Caco-2 (cell line): Measurements from ENCODE around the gene SLC25A21. TPM values are rescaled to one million over a fixed set of nuclear protein-coding genes. Genes with fewer than 3 reads are reported as not detected.

Experiments used
- Bru-seq: library from RNA; stranded (reverse); fragments of 400-500 nt; gene quantifications from one replicate; lab custom pipeline; 2021; lab: Mats Ljungman, UMichigan
- BruChase-seq, 2 experiments: library from RNA; stranded (reverse); fragments of 400-500 nt; gene quantifications; one replicate each; lab custom pipeline; 2021; lab: Mats Ljungman, UMichigan
- BruUV-seq: library from RNA; stranded (reverse); fragments of 400-500 nt; replicated peaks from 2 replicates; lab custom pipeline; 2021; lab: Mats Ljungman, UMichigan
- CTCF ChIA-PET: fragments of 300-600 bp; sonication (Branson Sonifier 250); formaldehyde crosslinking; loops from one replicate; lab custom pipeline; 2022; ENCODE audit warnings: antibody characterized with exemption; lab: Charles Lee
- POLR2A ChIA-PET: fragments of 300-600 bp; sonication (Branson Sonifier 250); formaldehyde crosslinking; loops from one replicate; lab custom pipeline; 2022; ENCODE audit warnings: antibody characterized with exemption; lab: Charles Lee
- DNase-seq, 2 experiments: peaks; one replicate each; pipeline versions ENCODE4 v3.0.0 to v3.0.0-alpha.2; 2020 to 2022
- H3K27me3 ChIP-seq: replicated peaks from 2 replicates; pipeline ENCODE4 v1.6.0; 2011; ENCODE audit warnings: low read length; ENCODE audit not compliant: control insufficient read depth, insufficient read depth
- H3K36me3 ChIP-seq: 2 replicates; pipeline ENCODE4 v1.5.1; 2011; ENCODE audit warnings: low read length; ENCODE audit not compliant: control insufficient read depth, insufficient read depth
- H3K4me1 ChIP-seq: fragments of 250-450 bp; sonication (Bioruptor Pico); 2 replicates; pipeline ENCODE4 v1.5.1; 2020; ENCODE audit warnings: mild to moderate bottlenecking
- H3K4me3 ChIP-seq: 2 replicates; pipeline ENCODE4 v1.5.1; 2011; ENCODE audit warnings: low read depth, mild to moderate bottlenecking, control low read depth, low read length
- H3K9me3 ChIP-seq: fragments of 250-450 bp; sonication (Bioruptor Pico); 2 replicates; pipeline ENCODE4 v1.5.1; 2020; ENCODE audit warnings: mild to moderate bottlenecking, moderate library complexity
- H3K27ac Mint-ChIP-seq: one replicate; pipeline ENCODE4 v1.8.0; 2022; ENCODE audit warnings: mixed read lengths; ENCODE audit not compliant: unreplicated experiment
- H3K27me3 Mint-ChIP-seq: one replicate; pipeline ENCODE4 v1.8.0; 2022; ENCODE audit warnings: mixed read lengths; ENCODE audit not compliant: insufficient read depth, unreplicated experiment
- H3K36me3 Mint-ChIP-seq: one replicate; pipeline ENCODE4 v1.8.0; 2022; ENCODE audit warnings: mild to moderate bottlenecking, mixed read lengths; ENCODE audit not compliant: insufficient read depth, unreplicated experiment
- H3K4me1 Mint-ChIP-seq: one replicate; pipeline ENCODE4 v1.8.0; 2022; ENCODE audit warnings: low read depth, mixed read lengths; ENCODE audit not compliant: unreplicated experiment
- H3K4me3 Mint-ChIP-seq: one replicate; pipeline ENCODE4 v1.8.0; 2022; ENCODE audit warnings: mild to moderate bottlenecking, moderate library complexity, mixed read lengths; ENCODE audit not compliant: unreplicated experiment
- H3K9me3 Mint-ChIP-seq: one replicate; pipeline ENCODE4 v1.8.0; 2022; ENCODE audit warnings: mixed read lengths; ENCODE audit not compliant: unreplicated experiment
- CTCF ChIP-seq, 2 experiments: fragments of 200-600 bp in 1 of 2; IDR thresholded peaks; 1 replicate in 1 of 2; 2 replicates in 1 of 2; pipeline versions ENCODE4 v1.5.1 to v1.8.0; 2011 to 2022; ENCODE audit warnings: antibody characterized with exemption in 1 of 2, control low read depth in 1 of 2, inconsistent platforms in 1 of 2, low read depth in 1 of 2, low read length in 1 of 2, mild to moderate bottlenecking in 1 of 2, moderate library complexity in 1 of 2; ENCODE audit not compliant: insufficient read depth in 1 of 2, severe bottlenecking in 1 of 2, unreplicated experiment in 1 of 2
- intact Hi-C: fragments of 100-400 bp; cut with micrococcal nuclease; formaldehyde crosslinking; loops from one replicate; pipeline ENCODE4 v1.10.0; 2022; ENCODE audit not compliant: unreplicated experiment
- long read RNA-seq: library from polyadenylated mRNA; stranded (forward); transcript quantifications from one replicate; pipeline ENCODE4 v2.0.0, GENCODE V29; 2022
- total RNA-seq: library from RNA; stranded (reverse); gene quantifications from 2 replicates; pipeline ENCODE4 v1.2.3, GENCODE V29; 2022

SLC25A21 gene
- total RNA-seq = 3.2 and 3.6 TPM in 2 replicates
- percentile 56 among the genes with signal in this experiment for Bru-seq, nascent RNA
- percentile 66 among the genes with signal in this experiment for BruChase-seq, experiment 1, labeled RNA remaining after a 2-hour chase
- BruChase-seq, experiment 2, labeled RNA remaining after a 6-hour chase = percentile 52 among the genes with signal in this experiment
- long read RNA-seq, partial matches to known transcripts = 2 of 3 reads
- long read RNA-seq, other reads (novel, unspliced or antisense) = 1 of 3 reads

GRCh38 chr14:37172024-37172869, at the start of gene SLC25A21:
SLC25A21 (minus strand) TSS chr14:37172606.
- no peaks in the 10 kb centered on the region for H3K27me3 ChIP-seq
- no peaks in the 10 kb centered on the region for H3K36me3 Mint-ChIP-seq
- peak within 1 kb of the TSS; percentile 90 for H3K4me3 Mint-ChIP-seq
- H3K4me3 ChIP-seq = peak within 1 kb of the TSS; percentile 86
- peaks cover 7% of the 10 kb centered on the region for H3K4me1 Mint-ChIP-seq
- H3K9me3 ChIP-seq = no peaks in the 10 kb centered on the region
- TSS peak; percentile 69 for BruUV-seq
- peak in 1 of 2 experiments; percentile 34 for TF ChIP-seq CTCF (IDR thresholded peaks at IDR 0.05; ENCODE audit: insufficient read depth in 1 of 2, low read depth in 1 of 2, low read length in 1 of 2, severe bottlenecking in 1 of 2, unreplicated experiment in 1 of 2)
- H3K4me1 ChIP-seq = peaks cover 18% of the 10 kb centered on the region
- H3K27ac Mint-ChIP-seq = peak within 1 kb of the TSS; percentile 97
- ChIA-PET POLR2A (interaction anchor here (0.6 to 1.1 kb wide), 2 partner anchors 15 to 26 kb away, joined by 4 to 7 read pairs; partner anchors contain the start of gene MIPOL1), CTCF (interaction anchor here (1.0 kb wide), 2 partner anchors 58 to 524 kb away, joined by 3 read pairs; no protein-coding TSS in a partner anchor)
- H3K27me3 Mint-ChIP-seq = no peaks in the 10 kb centered on the region
- no peaks in the 10 kb centered on the region for H3K36me3 ChIP-seq
- peak; percentile 83 to 85 for DNase-seq
- no peaks in the 10 kb centered on the region for H3K9me3 Mint-ChIP-seq
- intact Hi-C loops = loop anchor here (1.0 to 2.0 kb wide), 2 partner anchors 26 to 61 kb away; no protein-coding TSS in a partner anchor

- Mint-ChIP-seq H3K27ac (no peak overlapping the region), H3K27me3 (no peaks in the 10 kb centered on the region), H3K9me3 (peaks cover 23% of the 10 kb centered on the region), H3K4me1 (peaks cover 7% of the 10 kb centered on the region), H3K4me3 (no peak overlapping the region), H3K36me3 (peaks cover 18% of the 10 kb centered on the region)
- no peak for DNase-seq
- ChIA-PET CTCF (interaction anchor here (0.8 kb wide), 1 partner anchor 9 kb away, joined by 3 read pairs; no protein-coding TSS in a partner anchor), POLR2A (no interaction called here)
- Histone ChIP-seq H3K4me3 (no peak overlapping the region), H3K4me1 (no peaks in the 10 kb centered on the region), H3K9me3 (peaks cover 27% of the 10 kb centered on the region), H3K27me3 (no peaks in the 10 kb centered on the region), H3K36me3 (no peaks in the 10 kb centered on the region; the same call in 1 of the 2 replicates)
- no peak for TF ChIP-seq CTCF (IDR thresholded peaks at IDR 0.05; ENCODE audit: insufficient read depth in 1 of 2, low read depth in 1 of 2, low read length in 1 of 2, severe bottlenecking in 1 of 2, unreplicated experiment in 1 of 2)
- BruUV-seq = no TSS peak
- intact Hi-C loops = no loop called here
Observed at GRCh38 chr14:37221073-37221472, 48.7 kb upstream of the SLC25A21 start.

GRCh38 chr14:37215345-37215744, 42.9 kb upstream of the SLC25A21 start:
- no peak for TF ChIP-seq CTCF (IDR thresholded peaks at IDR 0.05; ENCODE audit: insufficient read depth in 1 of 2, low read depth in 1 of 2, low read length in 1 of 2, severe bottlenecking in 1 of 2, unreplicated experiment in 1 of 2)
- BruUV-seq = no TSS peak
- Histone ChIP-seq H3K36me3 (no peaks in the 10 kb centered on the region), H3K9me3 (no peaks in the 10 kb centered on the region), H3K4me3 (no peak overlapping the region), H3K4me1 (no peaks in the 10 kb centered on the region), H3K27me3 (no peaks in the 10 kb centered on the region)
- H3K27me3 Mint-ChIP-seq = no peaks in the 10 kb centered on the region
- ChIA-PET CTCF (no interaction called here), POLR2A (no interaction called here)
- no peak overlapping the region for H3K4me3 Mint-ChIP-seq
- DNase-seq = no peak
- H3K27ac Mint-ChIP-seq = no peak overlapping the region
- H3K36me3 Mint-ChIP-seq = no peaks in the 10 kb centered on the region
- H3K4me1 Mint-ChIP-seq = peaks cover 7% of the 10 kb centered on the region
- intact Hi-C loops = no loop called here
- H3K9me3 Mint-ChIP-seq = peaks cover 15% of the 10 kb centered on the region
